HG03565 (cell line): ENCODE measurements around the gene ZNF692.
"Not testable (repeated sequence)": the region's sequence is repeated elsewhere in the genome, so short reads cannot be mapped to it uniquely, and the experiment has no call there.

ENCODE experiments used
- ATAC-seq: cut with Tn5 transposase; IDR thresholded peaks from one replicate; pipeline ENCODE4 v1.9.1; 2021; ENCODE audit warnings: mild to moderate bottlenecking, moderate library complexity; ENCODE audit not compliant: unreplicated experiment

Gene ZNF692

DNA sequence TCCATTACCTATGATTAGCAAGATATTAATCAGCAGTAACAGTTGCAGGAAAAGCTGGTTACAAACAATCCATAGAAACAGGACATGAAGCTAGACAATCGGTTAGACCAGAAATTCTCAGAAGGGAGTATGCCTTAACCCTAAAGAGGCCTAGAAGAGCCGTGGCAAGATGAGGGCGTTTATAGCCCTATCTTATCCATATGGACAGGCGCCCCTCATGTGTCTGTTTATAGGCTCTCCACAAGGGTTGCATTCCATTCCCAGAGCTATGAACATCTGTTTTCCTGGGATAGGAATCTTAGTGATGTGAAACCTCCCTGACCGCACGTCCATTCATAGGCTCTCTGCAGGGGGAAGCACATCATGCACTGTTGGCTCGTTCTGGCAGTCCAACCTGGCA lies 23.5 kb upstream of the ZNF692 start:
- not testable (repeated sequence) for ATAC-seq

DNA sequence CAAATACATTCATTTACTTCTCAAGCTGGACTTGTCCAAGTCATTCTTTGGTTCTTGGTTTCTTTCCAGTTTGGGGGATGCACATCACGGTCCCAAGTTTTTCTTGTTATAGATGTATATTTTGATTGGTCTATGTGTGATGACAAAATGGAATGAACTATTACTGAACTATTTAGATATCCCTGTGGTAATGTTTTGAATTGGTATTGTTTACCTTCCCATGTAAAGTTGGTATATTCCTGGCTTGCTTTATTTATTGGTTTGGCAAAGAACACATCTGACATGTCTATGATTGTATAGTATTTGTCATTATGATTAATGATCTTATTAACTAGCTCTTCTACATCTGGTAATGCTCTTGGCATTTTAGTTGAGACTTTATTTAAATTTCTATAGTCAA lies 22.4 kb upstream of the ZNF692 start:
- no peak for ATAC-seq

DNA sequence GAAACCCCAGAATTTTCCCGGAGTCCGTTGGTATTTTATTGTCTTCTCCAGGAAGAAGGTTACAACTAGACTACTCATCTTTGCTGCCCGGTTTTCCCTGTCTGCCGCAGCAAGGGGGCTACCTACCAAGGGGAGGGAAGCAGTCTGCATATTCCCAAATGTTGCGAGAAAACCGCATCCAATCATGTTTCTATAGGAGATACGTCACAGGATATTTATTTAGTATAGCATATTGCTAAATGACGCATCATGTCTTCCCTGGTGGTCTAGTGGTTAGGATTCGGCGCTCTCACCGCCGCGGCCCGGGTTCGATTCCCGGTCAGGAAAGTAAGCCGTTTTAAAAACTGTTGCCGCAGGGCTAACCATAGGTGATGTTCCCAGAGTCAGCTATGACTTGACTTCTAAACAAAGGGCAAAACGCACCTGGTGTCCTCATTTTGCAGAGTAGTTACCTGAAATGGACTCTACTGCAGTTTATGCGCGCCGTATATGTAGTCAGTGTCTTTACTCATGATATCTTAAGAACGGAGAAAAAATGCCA lies 15.2 kb upstream of the ZNF692 start:
- ATAC-seq: peak; percentile 66

DNA sequence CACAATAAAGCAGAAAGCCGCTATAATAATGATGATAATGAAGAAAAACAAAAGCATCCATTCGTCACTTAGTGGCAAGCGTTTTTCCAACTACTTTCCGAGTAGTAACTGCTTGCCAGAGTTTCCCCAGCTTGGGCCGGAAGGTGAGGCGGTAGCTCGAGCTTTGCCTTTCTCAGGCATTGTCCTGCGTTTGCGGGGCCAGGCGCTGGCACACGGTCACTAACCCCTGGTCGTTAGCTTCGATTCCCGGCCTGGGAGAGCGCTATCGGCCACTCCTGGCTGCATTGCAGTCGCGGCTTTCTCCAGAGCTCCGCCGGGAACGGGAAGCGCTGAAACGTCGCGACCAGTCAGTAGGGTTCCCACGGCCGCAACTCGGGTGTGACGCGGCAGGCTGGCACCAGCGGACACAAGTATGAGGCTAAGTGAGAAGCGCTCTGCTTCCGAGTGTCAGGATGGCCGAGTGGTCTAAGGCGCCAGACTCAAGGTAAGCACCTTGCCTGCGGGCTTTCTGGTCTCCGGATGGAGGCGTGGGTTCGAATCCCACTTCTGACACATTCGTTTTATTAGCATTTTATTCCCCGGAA lies 14.6 kb upstream of the ZNF692 start:
- ATAC-seq: peak; percentile 54

DNA sequence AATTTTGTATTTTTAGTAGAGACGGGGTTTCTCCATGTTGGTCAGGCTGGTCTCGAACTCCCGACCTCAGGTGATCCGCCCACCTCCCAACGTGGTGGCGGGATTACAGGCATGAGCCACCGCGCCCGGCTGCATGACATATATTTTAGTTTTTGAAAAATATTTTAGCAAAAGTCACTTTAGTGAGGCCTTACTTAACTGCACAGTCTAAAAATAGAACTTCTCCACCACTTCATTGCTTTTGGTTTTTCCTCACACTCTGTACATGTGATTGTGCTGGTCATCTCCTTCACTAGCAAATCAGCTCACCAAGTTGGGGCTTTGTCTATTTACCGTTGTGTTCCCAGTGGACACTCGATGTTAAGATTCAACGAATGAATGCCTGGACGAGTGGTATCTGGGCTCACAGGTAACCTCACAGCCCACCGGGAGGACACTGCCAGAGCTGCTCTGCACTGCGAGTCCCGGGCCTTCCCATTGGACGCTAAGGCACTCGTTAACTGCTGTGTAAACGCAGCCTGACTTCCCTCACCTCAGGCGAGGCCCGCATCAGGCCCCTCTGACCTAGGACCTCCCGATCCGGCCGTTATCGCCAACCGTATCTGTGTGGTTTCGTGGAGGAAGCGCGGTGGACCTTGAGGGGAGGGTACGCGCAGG lies 14.0 kb upstream of the ZNF692 start:
- peak; percentile 17 for ATAC-seq

DNA sequence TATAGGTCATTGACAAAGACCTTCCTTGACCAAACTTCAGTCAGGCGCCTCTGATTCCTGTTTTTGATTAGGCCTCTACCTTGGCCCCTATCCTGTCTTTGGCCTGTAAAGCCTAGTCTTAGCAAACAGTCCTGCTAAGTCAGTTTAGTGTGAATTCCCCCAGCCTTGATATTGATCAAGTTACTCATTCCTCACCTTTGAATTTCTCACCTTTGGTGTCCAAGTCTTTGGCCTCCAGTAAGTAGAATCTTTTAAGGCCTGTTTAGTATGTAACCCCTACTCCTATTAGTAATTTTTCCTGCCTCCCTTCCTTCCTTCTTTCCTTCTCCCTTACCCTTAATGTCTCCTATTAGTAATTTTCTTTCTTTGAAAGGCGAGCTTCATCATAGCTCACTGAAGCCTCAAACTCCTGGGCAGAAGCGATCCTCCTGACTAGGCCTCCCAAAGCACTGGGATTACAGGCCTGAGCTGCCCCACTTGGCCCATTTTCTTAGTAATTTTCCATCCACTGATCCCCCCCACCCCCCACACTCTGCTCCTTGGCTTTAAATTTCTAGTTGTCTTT lies 13.0 kb upstream of the ZNF692 start:
- ATAC-seq: no peak

DNA sequence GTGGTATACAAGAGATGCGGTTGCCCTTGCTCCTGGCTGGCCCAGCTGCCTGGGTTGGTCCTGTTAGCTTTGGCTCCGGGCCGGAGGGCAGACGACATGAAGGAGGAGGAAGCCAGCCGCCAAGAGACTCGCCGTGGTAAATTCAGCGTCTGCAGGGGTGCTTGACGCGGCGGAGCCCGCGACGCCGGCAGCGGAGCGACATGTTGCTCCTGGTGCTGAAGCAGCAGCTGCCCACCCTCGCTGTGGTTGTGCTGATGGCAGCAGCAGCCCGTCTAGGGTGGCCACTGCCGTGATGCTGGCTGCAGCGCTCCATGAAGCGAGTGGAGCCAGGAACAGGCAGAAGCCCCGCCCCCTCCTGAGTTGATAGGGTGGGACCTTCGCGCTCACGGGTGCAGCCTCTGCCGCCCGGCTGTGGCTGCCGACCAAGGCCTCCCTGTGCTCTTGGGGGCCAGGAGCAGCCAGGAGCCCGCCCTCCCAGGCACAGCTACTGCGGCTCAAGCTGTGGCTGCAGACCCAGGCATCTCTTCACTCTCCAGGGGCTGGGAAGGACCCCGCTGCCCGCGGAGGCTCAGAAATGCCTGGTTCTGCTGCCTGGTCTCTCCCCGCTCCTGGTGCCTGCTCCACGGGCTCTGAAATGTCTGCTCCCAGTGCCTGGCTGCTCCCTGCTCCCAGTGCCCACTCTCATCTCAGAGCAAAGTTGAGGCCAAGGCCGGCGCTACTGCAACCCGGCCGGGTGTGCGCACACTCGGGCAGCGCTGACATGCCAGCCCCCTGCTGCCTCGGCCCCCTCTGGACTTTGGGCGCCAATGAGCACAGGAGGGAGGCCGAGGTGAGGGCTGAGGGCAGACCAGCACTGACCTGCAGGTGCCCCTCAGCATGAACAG lies 4.4 kb upstream of the ZNF692 start:
- peak; percentile 46 for ATAC-seq

DNA sequence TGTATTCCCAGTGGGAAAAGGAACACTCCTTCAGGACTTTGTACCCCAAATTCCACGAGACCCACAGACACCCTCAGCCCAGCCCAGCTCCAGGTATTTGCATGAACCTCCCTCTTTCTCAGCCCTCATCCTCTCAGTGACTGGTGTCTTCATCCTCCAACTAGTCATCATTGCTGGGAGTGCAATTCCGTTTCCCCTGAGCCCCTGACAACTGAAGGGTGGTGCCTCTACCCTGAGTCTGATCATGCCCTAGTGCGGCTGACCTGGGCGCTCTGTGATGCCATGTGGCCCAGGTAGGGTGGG lies 3.8 kb upstream of the ZNF692 start:
- ATAC-seq: no peak

DNA sequence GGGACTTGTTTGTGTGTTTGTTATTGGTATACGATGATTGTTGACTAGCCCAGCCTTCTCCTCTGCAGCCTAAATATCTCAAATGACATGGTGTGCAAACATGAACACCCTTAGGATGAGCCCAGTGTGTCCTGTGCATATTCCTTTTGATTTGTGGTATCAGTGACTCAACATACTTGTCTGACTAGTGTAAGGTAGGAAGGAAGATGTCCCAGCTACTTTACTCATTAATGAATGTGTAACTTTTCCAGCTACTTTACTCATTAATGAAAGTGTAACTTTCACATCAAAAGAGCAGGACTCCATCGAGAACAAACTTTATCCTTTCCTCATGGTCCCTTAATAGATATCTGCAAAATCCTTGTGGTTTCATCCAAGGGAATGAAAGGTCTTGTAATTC lies 2.7 kb upstream of the ZNF692 start:
- no peak for ATAC-seq

DNA sequence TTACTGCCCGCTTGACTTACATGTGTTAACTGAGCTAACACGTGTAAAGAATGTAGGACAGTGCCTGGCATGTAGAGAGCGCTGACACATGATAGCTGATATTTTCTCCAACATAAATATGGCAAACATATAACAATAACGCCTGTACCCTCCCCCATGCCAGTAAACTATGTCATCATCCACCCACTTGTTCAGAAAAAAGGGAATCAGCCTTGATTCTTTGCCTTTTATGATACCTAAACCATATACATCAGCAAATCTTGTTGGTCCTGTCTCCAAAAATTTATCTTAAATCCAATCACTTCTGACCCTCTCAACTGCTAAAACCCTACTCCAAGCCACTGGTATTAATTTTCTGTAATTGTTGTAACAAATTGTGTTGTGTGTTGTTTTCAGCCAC lies 1.1 kb upstream of the ZNF692 start:
- no peak for ATAC-seq

DNA sequence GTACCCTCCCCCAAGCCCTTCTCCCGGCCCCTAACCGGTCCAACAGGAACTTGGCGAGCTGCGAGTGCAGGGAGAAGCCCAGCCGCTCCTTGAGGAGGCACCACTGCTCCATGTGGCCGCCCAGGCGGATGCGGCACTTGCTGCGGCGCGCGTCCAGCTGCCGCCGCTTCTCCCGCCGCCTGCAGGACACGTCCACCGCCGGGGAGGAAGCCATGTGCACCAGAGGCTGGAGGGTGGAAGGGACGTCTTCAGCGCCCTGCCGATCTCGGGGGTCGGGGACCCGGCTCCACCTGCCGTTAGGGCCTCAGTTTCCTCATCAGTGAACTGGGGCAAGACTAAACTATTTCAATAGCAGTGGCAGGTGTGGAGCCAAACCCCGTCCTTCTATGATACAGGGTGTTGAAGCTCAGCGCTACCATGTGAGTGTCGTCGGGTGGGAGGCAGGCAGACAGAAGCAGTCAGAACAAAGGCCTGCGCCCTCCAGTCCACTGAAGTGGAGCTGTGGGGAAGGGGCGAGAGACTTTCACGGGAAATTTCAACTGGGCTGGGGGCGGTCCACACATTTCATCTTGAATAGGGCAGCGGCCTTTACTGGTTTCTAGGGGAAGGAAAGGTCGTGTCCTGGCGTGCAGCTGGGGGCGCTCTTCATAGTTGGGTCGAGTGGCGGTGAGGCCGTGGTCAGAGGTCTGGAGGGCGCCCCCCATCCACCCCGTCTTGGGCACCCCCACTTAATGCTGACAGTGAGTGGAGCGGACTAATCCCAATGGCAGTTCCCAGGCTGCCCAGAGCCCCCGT lies 592 bp downstream of the ZNF692 start:
- peak; percentile 20 for ATAC-seq

DNA sequence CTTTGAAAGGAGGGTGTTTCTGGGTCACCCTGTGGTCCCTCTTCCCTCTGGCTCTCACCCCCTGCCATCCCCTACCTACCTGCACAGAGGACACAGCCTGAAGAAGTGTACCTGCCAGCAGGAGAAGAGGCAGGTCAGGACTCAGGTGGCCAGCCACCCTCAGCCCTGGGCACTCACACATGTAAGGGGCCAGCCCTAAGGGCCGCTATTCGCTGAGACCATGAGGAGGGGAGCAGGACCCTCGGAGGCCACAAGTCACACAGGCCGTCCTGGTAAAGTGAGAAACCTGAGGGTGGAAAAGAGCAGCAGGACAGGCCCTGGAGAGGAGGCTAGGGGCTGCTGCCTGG lies 1.2 kb downstream of the ZNF692 start:
- ATAC-seq: no peak

DNA sequence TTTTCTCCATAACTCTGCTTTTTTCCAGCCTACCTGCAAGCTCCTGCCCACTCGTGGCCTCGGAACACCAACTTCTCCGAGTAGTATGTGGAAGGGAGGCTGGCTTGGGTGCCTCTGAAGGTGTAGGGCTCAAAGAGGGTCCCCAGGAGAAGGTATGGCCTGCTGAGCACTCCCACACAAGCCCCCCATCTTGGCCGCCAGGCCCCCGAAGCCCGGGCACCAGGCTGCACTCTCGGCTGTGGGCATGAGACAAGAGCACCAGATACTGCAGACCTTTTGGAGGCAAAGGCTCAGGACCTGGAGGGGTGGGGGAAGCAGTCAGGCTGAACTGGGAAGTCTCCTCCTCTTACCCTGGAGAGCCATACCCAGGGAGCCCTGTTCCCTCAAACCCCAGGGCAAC lies 1.7 kb downstream of the ZNF692 start:
- no peak for ATAC-seq

DNA sequence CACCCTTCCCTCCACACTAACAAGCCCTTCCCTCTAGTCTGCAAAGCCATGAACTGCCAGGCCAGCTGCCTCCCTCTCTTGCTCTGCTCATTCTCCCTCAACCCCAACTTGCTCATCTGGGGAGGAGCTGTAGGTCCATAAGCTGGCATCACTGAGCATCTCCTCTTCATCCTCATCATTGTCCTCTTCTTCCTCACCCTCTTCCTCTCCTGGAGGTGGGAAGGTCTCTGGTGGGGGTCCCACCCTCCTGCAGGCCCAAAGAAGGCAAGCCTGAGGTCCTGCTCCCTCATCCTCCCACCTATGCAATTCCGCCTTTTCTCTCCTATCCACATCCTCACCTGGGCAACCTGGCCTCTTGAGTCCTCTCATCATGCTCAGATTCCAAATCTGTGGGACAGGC lies 2.7 kb downstream of the ZNF692 start:
- ATAC-seq: no peak

DNA sequence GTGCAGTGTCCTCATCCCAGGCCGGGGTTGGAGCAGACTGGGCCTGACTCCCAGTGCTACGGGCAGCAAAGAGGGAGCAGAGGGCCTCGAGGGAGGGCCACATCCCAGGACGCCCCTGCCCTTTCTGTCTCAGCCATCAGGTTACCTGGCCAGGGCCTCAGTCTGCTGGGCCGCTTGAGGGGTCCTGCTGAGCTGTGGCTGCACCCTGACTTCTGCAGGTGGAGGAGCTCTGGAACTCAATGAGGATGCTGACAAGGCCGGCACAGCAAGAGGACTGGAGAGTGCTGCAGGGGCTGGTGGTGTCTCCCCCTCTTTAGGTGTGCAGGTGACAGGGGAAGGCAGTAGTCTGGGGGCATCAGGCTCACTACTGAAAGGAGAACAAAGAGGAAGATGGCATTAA lies 3.3 kb downstream of the ZNF692 start:
- ATAC-seq: no peak

DNA sequence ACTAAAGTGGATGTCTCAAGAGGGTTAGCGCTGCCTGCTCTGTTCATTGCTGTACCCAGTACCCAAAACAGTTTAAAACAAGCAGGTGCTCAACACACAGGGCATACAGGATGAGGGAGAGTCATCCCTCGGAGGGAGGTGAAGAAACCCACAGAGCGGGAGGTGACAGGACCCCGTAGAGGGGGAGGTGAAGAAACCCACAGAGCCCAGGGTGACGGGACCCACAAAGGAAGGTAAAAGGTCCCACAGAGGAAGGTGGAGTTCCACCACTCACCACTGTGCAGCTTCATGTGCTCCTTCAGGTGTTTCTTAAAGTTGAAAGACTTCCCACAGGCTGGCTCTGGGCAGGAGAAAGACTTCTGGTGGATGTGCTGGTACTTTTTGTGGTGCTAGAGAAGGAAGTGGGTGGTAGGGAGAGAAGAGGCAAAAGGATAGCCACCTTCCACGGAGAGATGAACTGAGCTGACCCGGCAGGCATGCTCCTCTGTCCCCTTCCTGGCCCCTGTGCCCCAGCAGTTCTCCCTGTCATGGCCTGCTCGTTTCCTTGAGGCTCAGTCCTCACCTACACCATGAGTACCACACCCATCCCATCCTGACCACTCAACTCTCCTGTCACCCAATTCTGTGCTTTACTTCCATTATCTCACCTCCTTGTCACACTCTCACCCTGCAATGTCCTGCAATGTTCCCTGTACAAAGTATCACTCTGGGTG lies 5.1 kb downstream of the ZNF692 start:
- ATAC-seq: no peak

DNA sequence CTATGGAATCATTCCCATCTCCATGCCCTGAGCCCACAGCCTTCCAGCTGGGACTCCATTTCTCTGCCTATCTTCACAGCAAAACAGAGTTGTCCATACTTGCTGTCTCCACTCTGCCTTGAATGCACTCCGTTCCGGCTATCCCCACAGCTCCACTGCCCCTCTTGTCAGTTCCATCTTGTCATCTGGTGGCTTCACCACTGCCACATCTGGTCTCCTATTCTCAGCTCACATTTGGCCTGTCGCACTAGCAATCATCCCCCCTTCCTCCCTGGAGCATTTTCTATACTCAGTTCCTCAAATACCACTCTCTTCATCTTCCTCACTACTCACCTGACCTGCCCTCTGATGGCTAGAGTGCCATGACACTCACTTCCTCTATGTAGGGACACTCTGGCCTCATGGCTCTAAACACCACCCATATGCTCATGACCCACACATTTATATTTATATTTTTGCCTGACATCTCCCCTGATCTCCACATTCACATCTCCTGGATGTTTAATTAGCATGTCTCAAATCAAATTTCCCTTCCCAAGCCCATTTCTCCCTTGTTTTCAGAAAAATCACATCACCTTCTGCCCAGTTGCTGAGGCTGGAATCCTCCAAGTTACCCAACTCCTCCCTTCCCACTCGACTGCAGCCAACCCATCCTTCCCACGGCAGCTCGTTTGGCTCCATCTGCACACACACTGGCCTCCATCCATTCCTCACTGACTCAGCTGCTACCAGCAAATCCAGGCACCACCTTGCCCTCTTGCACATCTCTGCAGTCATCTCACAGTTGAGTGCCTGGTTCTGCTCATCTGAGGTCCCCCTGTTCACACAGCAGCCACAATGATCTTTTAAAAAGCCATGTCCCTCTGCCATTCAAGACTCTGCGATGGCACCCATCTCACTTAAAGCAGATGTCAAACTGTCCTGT lies 6.1 kb downstream of the ZNF692 start:
- ATAC-seq: no peak

DNA sequence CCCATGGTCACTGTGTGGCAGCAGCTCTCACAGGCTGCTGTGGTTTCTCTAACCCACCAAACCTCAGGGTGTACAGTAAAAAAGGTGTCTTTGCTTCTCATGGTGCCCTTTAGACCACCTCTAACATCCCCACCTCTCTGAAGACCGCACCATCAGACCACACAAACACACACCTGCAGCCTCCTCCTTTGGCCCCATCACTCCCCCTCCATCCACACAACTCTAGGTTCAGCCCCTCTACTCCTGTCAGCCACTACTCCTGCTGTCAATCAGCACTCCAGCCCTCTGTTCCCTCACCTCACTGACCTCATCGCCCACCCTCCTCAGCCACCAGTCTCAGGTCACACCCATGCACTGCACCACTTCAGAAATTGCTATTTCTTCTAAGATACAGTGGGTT lies 7.5 kb downstream of the ZNF692 start:
- ATAC-seq: no peak

DNA sequence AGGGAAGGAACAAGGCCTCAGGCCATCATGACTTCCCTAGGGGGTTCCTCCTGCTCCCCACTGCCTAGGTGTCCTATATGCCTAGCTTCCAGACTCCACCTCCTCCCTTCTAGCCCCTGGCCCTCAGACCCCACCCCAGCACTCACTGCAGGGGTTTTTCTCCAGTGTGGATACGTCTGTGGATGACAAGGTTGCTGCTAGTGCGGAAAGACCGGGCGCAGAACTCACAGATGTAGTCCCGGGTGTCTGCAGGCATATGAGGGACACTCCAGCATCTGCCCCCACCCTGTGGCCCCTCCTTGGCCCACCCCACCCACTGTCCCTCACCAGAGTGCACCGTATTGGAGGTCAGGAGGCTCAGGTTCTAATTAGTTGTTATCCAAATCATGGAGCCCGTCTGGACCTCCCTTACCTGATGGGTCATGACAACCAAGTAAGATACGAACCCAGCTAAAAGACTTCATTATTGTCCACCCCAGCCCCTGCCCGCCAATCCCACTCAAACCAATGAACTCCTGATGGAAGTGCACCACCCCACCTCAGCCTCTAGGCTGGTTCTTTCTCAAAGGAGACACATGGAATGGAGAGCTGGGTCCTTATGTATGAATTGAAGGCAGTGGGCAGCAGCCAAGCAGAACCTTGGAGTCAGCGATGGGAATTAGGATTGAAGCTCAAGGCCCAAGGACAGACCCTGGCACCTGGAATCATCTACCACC lies 8.2 kb downstream of the ZNF692 start:
- no peak for ATAC-seq
